HG03469 (cell line): ENCODE measurements around the gene ERBB4.
"Not testable (repeated sequence)": the region's sequence is repeated elsewhere in the genome, so short reads cannot be mapped to it uniquely, and the experiment has no call there.

ENCODE experiments used
- ATAC-seq: cut with Tn5 transposase; IDR thresholded peaks from one replicate; pipeline ENCODE4 v1.9.1; 2021; ENCODE audit warnings: mild to moderate bottlenecking, moderate library complexity, moderate number of reproducible peaks; ENCODE audit not compliant: unreplicated experiment

Gene ERBB4

DNA sequence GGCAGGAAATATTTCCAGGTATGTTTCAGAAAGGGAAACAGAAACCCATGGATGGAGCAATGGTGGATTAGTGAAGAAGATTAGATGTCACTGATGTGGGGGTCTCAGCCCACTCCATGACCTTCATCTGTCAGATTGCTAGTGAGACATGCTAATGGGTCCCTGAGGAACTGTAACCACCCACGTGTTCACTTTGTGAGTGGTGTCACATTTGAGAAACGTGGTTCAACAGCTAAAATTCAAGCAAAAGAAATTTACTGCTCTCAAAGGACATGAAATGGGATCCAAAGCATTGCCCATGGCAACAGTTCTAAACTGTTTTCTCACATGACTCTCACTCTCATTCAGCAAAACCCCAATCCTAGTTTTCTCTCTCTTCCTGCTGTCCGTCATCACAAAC, 776.1 kb downstream of the ERBB4 start:
- ATAC-seq = no peak

DNA sequence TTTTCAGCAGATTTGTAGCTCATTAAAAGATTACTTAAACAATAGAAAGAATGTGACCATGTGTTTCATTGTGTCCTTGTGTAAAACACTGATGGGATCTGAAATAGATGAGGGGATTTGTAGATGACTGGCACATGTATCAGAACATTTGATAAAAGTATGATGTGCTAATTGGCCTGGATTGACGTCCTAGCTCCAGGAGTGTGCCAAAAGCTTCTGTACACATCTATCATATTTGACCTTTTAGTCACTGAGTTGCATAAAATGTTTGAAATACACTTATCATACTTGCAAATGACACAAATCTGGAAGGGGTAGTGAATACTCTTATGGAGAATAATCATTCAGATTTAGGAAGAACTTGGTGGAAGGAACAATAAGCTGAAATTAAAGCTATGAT, 778.5 kb downstream of the ERBB4 start:
- no peak for ATAC-seq

DNA sequence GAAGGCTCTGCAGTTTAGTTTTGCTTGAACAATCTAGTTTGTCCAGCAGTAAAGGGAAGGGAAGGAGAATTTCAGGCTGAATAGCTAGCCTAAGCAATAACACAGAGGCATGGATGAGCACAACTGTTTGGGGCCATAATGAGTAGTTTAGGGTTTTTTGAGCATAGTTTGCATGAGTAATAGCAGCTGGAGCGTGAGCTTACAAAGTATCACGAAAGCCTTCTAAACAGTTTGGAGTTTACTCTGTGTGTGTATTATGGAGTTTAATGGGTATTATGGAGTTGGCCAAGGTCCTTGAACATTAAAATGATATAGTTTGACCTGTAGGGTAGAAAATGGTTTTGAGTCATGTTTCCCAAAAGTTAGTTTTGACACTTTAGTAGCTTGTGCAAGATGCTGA, 782.3 kb downstream of the ERBB4 start:
- no peak for ATAC-seq

DNA sequence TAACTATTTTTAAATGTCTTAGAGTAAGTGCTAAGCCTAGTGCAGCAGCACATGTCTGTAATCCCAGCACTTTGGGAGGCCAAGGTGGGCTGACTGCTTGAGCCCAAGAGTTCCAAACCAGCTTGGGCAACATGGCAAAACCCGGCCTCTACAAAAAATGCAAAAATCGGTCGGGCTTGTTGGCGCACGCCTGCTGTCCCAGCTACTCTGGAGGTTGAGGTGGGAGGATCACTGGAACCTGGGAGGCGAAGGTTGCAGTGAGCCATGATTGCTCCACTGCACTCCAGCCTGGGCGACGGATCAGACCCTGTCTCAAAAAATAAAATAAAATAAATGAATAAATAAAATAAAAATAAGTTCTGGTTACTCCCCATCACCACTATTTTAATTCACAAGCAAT, 783.4 kb downstream of the ERBB4 start:
- no peak for ATAC-seq

DNA sequence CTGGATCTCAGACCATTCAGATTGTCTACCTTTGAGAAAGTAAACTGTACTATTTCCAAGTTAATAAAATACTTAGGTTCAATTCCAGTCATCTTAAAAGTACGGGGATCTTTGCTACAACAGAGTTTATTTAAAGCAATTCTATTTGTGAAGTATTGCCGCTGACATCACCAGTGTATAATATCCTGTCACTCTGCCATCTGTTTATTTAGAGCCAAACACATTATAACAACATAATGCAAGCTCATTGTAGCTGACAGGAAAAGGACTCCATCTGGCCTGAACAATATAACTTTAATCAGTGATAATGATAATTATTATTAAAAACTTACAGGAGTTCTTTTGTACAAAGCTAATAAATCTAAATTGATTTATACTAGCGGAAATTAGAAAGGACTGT, 786.8 kb downstream of the ERBB4 start:
- ATAC-seq = no peak

DNA sequence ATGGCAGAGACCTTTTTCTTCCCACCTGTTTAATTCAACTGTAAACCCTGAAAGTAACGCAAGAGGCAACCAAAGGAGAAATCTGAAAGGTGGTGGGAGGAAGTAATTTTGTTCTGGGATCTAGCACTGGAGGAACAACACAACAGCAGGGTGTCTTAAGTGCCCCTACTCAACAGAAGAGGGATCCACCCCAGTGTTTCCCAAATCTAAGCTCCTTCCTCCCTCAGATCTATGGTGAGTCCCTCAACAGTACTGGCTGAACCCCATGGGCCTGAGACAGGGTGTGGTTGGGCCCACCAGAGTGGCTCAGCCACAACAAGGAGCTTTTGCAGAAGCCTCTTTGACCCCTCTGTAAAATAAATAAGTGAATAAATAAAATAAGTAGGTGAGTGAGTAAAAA, 790.3 kb downstream of the ERBB4 start:
- no peak for ATAC-seq

DNA sequence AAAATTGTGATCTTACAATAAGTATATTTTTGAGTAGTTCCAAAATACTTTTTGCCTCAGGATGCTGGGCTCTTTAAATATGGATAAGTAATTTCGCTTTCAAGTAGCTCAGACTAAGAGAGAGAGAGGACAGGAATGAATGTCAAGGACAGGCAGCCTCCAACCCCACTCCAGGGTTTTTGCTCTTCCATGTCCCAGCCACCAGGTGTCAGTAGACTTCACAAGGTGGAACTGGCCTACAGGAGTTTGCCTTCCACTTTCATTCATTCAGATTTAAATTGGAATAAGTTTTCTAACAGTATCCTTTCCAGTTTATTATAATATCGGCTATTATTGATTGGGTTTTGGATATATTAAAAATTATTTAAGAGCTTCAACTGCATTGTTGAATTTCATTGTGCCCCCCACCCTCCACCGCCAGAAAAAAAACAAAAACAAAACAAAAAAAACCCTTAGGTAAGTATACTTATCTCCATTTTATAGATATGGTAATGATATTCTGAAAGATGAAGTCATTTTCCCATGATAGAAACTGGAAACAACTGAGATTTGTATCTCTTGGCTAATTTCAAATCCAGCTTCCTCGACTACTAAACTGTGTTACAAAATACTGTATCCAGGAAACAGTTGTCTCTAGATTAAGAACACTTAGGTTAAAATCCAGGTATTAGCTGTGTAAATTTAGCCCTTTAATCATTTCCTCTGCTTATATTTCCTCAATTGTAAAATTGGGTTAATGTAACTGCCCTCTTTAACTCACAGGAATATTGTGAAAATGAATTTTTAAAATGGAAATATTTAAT, 793.1 kb downstream of the ERBB4 start:
- peak; percentile 92 for ATAC-seq

DNA sequence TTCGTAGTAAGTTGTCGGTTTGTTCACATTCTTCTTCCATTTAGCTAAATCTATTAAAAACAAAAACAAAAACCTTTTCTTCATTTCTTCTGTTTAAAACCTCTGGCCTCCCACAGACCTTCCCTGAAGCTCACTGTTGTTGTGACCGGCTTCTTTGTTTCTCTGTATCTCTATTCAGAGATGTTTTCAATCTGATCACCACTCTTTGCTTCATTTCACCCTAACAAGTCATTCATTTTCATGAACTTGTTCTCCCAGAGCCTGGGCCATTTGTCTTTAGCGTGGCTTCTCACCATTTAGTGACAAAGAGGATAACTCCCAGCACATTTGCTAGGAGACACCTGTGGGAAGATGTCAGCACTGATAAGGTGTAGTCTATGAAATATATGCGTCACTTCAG, 794.2 kb downstream of the ERBB4 start:
- no peak for ATAC-seq

DNA sequence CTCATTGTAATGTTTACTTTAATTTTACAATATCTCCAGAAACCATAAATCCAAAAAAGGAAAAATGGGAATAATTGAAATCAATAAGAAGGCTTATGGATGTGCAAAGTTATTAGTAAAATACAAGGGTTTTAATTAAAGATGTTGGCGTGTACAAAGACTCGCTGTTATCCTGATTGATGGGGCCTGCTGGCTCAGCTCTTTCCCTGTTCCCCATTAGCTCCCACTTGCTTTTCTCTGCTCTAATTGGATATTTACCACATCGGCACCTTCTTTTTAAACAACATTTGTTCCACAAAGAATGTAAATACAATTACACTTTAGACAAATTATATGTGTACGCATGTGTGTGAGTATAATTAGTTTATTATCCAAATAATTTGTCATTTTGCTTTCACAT, 796.6 kb downstream of the ERBB4 start:
- ATAC-seq = no peak

DNA sequence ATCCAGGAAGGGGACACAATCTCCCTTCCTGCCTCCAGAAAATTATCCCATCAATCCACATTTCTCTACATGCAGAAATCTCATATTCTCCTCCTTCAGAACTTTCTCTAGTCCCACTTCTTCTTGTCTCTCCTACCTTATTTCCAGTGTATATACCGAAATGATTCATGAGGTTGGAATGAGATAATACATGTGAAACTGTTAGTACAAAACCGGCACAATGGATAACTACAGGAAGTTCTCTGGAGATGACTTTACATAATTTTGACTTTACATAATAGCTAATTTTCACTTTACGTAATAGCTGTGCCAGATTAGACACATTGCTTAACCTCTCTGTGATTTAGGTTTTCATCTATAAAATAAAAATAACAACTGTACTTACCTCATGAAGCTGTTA, 801.3 kb downstream of the ERBB4 start:
- no peak for ATAC-seq

DNA sequence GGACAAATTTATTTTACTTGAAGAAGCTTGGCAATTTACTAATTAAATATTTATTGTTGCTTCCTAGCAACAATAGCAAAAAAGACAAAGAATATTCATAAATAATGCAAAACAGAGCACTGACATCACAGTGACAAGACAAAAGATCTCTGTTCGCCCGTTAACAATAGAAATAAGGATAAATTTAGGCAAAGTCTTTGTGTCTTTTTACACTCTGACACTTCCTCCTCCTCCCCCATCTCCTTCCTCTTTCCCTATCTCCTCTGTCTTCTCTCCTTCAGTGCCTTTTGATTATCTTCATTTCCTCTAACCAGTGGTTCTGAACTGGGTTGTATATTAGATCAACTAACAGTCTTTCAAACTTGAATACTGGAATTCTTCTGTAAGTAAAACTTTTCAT, 808.4 kb downstream of the ERBB4 start:
- no peak for ATAC-seq

DNA sequence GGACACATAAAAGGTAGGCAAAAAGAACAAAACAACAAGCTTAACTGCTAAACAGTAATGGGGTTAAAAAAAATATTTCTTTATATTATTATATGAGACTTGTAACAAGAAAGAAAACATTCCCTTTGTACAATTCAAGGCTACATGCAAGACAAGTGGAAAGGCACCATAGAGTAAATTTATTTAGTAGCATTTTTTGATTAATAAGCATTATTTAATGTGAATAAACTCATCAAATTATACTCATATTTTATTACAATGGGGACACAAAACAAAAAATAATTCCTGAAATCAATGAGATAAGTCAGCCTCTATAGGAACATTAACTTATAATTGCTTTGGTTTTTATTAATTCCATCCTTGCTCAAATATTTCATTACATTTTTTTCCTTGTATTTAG, 809.2 kb downstream of the ERBB4 start:
- ATAC-seq = no peak

DNA sequence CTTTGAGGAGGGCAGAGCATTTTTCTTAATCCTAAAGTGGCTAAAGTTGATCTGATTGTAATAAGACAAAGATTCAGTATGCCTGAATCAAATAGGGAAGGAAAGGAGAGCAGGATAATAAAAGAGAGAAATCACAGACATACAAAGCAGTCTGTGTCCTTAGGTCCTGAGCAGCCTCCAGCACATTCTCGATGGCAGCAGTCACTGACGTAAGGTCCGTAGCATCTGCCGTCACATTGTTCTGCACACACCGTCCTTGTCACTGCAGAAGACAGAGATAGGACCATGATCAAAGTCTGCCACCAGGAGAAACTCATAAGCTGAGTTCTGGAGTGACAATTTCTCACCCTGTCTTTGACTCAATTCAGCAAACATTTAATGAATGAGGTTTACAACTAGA, 813.7 kb downstream of the ERBB4 start:
- no peak for ATAC-seq

DNA sequence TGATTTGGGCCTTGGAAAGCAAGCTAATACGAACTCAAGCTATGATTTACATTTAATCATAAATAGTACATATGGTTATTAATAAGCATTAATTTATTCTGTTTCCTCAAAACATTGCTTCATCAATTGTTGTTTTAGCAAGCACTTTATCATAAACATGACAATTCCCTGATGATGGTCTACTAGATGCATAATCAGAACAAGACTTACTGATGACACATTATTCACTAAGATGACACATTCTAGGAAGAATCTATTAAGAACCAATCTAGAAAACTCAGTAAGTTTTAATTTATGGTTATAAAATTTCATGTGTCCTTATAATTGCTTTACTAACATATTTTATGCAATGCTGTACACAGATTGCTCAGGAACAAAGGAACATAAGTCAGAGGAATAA, 815.2 kb downstream of the ERBB4 start:
- no peak for ATAC-seq

DNA sequence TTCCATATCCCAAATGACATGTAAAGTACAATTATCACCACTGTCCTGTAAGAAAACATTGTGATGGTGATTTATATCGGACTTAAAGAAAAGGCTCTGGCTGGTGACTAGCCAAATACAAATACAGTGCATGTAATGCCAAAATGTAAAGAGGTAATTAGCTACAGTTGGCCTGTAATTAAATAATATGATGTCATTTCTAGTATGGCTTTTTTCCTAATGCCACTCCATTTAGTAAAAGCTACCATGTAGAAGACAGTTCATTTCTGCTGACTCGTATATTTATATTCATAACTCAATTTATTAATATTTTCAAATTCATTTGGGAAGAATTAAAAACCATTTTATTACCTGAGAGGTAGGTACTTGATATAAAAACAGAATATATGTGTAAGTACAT, 815.7 kb downstream of the ERBB4 start:
- no peak for ATAC-seq

DNA sequence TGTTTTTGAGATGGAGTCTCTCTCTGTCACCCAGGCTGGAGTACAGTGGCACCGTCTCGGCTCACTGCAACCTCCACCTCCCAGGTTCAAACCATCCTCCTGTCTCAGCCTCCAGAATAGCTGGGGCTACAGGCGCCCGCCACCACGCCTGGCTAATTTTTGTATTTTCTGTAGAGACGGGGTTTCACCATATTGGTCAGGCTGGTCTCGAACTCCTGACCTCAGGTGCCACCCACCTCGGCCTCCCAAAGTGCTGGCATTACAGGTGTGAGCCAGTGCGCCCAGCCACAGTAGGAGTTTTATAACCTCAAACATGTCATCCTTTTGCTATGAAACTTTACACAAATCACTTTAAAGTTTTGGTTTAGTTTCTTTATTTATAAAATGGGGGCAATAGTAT, 816.7 kb downstream of the ERBB4 start:
- ATAC-seq = not testable (repeated sequence)

DNA sequence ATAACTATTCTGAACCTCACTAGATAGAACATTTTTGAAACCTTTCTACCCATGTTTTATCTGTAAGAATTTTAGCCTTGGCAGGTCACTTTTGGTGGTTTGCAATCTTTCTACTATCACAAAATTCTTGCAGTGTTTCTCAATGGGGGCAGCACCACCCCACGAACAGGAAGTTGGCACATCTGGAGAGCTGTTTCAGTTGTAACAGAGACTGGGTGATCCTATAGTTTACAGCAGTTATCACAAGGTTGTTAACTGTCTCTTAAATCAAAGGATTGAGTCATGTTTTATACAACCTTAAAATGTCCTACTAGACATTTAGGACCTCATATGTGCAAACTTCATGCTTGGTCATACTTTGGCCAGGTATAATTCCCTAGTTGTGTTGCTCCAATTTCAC, 829.2 kb downstream of the ERBB4 start:
- ATAC-seq = no peak

DNA sequence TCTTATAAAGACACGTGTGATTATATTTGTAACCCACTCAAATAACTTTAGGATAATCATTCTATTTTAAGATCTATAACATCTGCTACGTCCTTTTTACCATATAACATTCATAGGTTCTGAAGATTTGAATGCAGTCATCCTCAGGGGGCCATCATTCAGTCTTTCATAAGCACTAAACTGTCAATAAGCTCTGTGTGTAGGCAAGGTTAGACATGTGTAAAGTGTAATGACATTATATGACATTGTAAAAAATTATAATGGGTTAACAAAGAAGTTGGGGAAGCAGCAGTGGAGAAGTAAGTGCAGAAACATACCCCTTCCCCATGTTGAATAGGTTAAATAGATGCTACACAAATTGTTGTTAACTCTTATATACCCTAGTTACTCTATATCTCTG, 845.9 kb downstream of the ERBB4 start:
- ATAC-seq = no peak

DNA sequence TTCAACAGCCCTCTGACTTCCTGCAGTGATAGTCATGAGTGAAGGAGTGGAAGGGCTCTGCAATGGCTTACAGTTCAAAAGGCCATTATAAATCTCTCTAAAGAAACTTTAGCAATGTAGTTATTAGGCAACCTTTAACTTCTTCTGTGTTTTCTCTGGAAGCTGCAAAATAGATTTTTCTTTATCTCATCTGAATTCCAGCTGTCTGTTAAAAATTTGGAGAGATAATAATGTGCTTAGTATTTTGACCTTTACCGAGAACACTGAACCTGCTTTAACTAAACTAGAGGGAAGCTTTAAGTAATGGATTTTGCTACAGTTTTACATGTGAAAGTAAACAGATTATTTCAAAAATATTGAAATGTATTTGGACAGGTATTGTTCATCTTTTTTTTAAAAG, 847.9 kb downstream of the ERBB4 start:
- ATAC-seq = no peak

DNA sequence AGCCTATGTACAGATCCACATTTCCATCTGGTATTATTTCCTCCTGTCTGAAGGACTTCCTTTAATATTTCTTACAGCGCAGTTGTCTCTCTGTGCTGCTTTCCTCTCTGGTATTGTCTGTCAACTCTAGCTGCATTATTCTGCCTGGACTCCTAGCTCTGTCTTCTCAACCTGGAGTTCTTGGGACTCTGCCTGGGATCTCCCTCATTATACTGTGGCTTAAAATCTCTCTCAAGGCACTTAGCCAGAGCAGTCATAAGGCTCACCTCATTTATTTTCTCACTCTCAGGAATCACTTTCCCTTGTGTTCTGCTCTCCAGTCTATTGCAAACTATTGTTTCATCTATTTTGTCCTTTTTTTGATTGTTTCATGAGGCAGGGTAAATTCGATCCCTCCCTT, 850.4 kb downstream of the ERBB4 start:
- no peak for ATAC-seq

DNA sequence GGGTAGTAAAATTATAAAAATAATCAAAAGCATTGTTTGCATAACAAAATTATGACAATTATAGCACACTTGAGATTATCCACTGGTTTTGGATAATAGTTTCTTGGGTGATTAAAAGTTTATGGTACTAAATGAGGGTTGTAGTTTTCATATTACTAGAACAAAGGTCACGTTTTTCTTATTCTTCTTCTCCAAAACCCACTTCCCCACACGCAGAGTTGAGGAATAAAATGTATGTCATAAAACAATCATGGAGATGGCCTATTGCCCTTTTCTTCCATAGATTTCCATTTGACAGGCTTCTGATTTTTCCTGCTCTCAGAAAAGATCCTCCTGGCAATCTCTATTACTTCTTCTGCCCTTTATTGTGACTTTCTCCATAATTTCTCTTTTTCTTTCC, 863.9 kb downstream of the ERBB4 start:
- ATAC-seq = no peak

DNA sequence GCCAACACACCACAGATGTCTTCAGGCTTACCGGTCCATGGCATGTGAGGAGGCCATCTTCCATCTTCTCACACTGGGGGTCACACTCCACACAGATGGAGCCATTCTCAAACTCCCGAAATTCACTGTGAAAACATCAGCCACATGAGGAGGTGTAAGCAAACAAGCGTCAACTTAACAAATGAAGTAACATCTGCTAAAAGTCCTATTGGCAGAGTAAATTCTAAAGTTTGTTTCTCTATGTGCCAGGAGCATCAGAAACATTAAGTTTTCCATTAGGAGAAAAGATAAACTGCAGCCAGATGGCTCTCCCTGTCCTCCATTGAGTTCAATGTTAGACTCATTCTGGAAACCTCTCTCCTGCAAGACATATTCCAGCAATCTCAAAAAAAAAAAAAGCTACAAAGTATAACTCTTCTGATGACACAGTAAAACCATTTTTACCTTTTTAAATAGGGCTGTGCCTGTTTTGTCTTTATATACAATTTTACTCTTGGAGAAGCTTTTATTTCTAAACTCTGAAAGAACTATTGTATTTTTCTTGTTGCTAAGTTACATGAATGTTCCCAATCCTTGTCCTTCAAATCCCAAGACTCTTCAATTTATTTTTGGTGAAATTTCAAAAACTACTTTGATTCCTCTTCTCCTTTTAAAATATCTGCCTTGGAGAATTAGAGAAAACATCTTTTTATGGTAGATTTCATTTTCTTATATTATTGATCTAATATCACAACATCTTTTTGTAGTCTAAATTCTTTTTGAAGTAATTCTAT, 865.3 kb downstream of the ERBB4 start:
- ATAC-seq = no peak

DNA sequence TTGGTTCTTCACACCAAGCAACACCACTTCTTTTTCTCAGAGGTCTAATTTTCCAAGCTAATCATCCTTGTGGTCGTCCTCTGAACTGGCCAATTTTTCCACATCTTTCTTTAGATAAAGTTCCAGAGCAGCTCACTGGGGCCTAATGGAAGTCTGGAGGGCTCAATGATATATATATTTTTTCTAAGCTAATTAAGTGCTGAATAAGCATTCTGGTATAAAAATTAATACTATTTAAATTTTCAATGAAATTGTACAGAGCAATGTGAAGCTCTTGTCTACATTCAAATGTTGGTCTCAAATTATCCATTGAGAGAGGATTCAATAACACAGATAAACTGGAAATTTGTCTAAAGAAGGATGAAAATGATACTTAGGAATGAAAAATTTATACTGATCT, 866.6 kb downstream of the ERBB4 start:
- no peak for ATAC-seq
